ENCODE data around the gene LENG8.
"Not testable (repeated sequence)": the region's sequence is repeated elsewhere in the genome, so short reads cannot be mapped to it uniquely, and the experiment has no call there.

Gene LENG8

DNA sequence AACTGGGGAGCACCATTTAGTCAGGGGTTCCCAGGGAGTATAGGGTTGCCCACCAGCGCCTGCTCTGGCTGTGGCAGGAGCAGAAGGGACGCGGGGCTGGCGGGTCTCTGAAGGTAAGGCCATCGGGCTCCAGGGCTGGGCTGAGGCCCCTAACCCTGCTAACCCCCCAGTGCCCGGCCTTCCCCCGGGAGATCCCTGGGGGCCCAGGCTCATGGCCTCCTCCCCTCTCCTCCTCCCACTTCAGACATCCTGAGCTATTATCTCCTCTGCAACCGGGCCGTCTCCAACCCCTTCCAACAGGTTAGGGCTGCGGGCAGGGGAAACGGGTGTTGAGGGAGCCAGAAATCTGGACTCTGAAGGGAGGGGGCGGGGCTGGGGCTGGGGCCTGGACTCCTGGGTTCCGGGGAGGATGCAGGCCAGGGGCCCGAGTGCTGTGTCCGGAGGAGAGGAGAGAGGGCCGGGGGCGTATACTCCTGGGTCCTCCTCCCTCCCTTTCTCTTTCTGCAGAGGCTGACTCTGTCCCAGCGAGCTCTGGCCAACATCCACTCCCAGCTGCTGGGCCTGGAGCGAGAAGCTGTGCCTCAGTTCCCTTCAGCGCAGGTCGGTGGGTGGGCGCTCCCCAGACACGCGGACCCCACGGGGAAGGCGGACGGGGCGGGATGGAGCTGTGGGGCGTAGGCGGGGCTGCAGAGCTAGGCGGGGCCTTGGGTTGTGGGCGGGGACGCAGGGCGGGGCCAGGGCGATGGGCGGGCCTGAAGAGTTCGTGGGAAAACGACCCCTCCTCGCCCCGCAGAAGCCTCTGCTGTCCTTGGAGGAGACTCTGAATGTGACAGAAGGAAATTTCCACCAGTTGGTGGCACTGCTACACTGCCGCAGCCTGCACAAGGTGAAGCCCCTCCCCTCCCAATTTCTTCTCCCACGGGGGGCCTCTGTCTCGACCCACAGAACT lies 18.4 kb upstream of the LENG8 start:
- no peak overlapping the region for H3K27ac Mint-ChIP-seq
- H3K27me3 Mint-ChIP-seq = peaks cover 17% of the 10 kb centered on the region
- H3K4me1 Mint-ChIP-seq (ENCODE audit: low read depth) = peaks cover 16% of the 10 kb centered on the region
- H3K36me3 Mint-ChIP-seq (ENCODE audit: low read depth) = no peaks in the 10 kb centered on the region
- H3K9me3 Mint-ChIP-seq = no peaks in the 10 kb centered on the region
- no peak overlapping the region for H3K4me3 Mint-ChIP-seq

DNA sequence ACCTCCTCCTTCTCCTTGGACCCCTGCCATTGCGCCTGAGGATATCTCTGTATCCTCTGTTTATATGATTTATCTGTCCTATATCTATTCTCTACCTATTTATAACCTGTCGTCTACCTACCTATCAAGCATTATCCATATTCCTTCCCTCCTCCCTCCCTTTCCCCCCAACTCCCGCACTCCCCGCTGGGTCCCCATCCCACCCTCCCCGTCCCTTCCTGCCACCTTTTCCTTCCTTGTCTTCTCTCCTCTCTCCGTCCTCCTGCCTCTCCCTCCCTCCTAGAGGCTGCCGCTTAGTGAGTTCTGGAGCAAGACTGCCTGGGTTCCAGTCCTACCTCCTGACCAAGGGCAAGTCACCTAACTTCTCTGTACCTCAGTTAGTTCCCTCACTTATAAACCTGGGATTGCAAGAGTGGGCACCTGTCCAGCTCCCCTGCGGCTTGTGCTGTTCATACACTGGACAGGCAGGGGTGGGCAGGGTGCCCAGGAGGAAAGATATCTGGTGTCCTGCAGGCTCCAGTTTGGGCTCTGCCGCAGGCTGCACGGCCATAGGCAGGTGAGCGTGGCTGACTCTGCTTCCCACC lies 17.7 kb upstream of the LENG8 start:
- Mint-ChIP-seq H3K4me1 (ENCODE audit: low read depth) (peaks cover 16% of the 10 kb centered on the region), H3K27me3 (peaks cover 13% of the 10 kb centered on the region), H3K36me3 (ENCODE audit: low read depth) (no peaks in the 10 kb centered on the region), H3K9me3 (no peaks in the 10 kb centered on the region), H3K4me3 (no peak overlapping the region), H3K27ac (no peak overlapping the region)

DNA sequence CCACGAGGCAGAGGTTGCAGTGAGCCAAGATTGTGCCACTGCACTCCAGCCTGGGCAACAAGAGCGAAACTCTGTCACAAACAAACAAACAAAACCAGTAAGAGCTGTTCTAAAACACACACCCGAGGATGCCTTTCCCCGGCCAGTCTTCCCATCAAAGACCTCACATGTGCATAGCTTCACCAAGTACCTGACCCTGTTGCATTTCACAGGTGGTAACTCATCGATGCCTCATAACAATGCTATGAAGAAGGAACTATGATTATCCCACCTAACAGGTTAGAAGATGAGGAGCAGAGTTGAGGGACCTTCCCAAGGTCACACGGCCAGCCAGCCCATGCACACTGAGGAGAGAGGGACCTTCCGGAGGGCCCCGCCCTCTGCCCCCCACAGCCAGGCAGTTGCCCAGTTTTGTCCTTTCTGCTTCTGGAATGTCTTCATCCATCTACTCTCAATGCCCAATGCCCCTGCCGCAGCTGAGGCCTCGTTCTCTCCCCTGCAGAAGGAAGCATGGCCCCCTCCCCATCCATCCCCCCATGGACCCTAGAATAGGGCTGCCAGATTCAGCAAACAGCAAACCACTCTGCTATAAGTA lies 16.8 kb upstream of the LENG8 start:
- Mint-ChIP-seq H3K27ac (no peak overlapping the region), H3K4me1 (ENCODE audit: low read depth) (peaks cover 16% of the 10 kb centered on the region), H3K4me3 (no peak overlapping the region), H3K9me3 (no peaks in the 10 kb centered on the region), H3K36me3 (ENCODE audit: low read depth) (peaks cover 4% of the 10 kb centered on the region), H3K27me3 (peaks cover 9% of the 10 kb centered on the region)

DNA sequence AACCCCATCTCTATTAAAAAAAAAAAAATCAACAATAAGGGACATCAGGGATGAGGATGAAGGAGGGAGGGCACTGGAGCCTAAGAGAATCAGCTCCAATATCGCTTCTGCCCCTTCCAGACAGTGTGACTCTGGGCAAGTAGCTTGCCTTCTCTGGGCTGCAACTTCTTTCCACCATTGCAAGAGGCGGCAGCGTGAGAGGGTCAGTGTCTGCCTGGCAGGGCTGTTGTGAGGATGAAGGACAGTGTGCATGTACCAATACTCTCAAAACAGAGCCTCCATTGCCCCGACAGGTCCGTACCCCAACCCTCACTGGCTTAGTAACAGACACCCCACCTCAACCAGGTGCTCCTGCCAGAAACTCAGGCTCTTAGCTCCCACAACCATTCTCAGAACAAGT lies 15.3 kb upstream of the LENG8 start:
- no peak overlapping the region for H3K27ac Mint-ChIP-seq
- H3K27me3 Mint-ChIP-seq = peaks cover 6% of the 10 kb centered on the region
- H3K9me3 Mint-ChIP-seq = no peaks in the 10 kb centered on the region
- peaks cover 16% of the 10 kb centered on the region for H3K4me1 Mint-ChIP-seq (ENCODE audit: low read depth)
- peaks cover 4% of the 10 kb centered on the region for H3K36me3 Mint-ChIP-seq (ENCODE audit: low read depth)
- no peak overlapping the region for H3K4me3 Mint-ChIP-seq

DNA sequence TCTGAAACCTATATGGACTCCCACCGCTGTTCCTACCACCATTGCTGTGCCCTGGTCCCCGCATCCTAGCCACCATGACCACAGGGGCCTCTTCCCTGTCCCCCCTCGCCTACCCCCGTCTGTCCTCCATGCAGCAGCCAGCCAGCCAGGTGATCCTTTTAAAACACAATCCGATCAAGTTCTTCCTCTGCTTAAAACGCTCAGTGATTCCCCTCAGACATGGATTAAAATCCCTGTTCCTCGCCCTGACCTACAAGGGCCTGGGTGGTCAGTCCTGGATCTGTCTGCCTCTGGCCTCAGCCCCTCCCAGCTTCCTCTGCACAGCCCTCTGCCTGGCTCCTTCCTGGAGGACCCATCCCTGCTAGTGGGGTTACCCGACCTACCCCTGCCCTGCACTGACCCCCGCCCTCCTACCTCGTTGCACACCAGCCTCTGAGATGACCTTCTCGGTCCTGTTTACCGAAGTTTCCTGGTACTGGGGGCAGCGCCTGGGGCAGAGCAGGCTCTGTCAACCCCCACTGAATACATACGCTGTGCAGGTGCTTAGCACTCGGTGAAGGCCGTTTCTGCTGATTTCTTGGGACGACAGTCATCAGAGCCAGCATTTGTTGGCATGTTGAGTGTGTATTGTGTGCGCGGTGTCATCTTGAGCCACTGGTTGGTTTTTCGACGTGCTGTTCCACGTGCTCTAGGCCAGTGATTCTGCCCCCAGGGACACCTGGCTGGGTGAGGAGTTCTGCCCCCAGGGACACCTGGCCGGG lies 14.7 kb upstream of the LENG8 start:
- H3K36me3 Mint-ChIP-seq (ENCODE audit: low read depth) = peaks cover 4% of the 10 kb centered on the region
- peaks cover 21% of the 10 kb centered on the region for H3K4me1 Mint-ChIP-seq (ENCODE audit: low read depth)
- H3K27ac Mint-ChIP-seq = no peak overlapping the region
- H3K9me3 Mint-ChIP-seq = no peaks in the 10 kb centered on the region
- H3K4me3 Mint-ChIP-seq = no peak overlapping the region
- peaks cover 2% of the 10 kb centered on the region for H3K27me3 Mint-ChIP-seq

DNA sequence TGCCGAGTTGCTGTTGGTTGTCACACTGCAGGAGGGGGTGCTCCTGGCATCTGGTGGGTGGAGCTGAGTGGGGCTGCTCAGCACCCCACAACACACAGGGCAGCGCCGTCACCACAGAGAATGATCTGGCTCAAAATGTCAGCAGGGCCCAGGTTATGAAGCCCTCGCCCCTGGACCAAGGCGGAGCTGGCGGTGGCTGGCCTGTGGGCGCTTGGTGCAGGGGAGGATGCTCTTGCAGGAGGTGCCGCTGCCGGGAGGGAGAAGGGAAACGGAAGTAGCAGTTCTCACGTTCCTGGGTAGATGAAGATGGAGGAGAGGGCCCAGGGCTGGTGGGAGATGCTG lies 14.2 kb upstream of the LENG8 start:
- no peaks in the 10 kb centered on the region for H3K9me3 Mint-ChIP-seq
- no peak overlapping the region for H3K4me3 Mint-ChIP-seq
- no peak overlapping the region for H3K27ac Mint-ChIP-seq
- peaks cover 24% of the 10 kb centered on the region for H3K4me1 Mint-ChIP-seq (ENCODE audit: low read depth)
- no peaks in the 10 kb centered on the region for H3K27me3 Mint-ChIP-seq
- H3K36me3 Mint-ChIP-seq (ENCODE audit: low read depth) = peaks cover 4% of the 10 kb centered on the region

DNA sequence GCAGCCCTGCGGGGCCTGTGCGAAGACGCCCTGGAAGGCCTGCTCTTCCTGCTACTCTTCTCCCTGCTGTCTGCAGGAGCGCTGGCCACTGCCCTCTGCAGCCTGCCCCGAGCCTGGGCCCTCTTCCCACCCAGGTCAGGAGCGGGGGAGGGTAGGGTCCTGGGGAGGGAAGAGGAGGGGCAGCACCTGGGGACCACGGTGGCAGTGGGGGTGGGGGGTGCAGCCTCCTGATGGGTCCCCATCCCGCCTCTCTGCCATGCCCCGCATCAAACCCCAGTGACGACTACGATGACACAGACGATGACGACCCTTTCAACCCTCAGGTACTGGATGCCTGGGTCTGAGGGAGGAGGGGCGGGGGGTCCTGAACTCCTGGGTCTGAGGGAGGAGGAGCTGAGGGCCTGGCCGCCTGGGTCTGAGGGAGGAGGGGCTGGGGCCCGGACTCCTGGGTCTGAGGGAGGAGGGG lies 13.4 kb upstream of the LENG8 start:
- Mint-ChIP-seq H3K27ac (no peak overlapping the region), H3K36me3 (ENCODE audit: low read depth) (peaks cover 4% of the 10 kb centered on the region), H3K4me3 (no peak overlapping the region), H3K9me3 (no peaks in the 10 kb centered on the region), H3K27me3 (no peaks in the 10 kb centered on the region), H3K4me1 (ENCODE audit: low read depth) (peaks cover 24% of the 10 kb centered on the region)

DNA sequence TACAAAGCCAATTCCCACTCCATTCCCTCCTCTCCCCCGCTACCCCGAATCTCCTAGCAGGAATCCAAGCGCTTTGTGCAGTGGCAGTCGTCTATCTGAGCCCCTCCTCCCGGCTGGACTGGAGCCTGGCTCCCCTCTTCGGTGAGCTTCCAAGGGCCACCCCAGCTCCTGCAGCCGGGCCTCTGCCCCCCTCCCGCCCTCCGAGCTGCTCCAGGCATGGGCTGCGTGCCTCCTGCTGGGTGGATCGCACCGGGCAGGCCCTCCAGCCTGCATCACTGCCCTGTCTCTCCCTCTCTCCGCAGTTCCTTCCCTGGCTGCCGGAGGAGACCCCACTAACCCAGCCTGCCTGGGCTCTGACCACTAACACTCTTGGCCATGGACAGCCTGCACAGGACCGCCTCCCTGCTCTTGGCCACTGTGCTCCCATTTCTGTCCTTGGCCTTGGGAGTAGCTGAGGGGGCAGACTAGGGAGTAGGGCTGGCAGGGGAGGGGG lies 12.9 kb upstream of the LENG8 start:
- H3K4me1 Mint-ChIP-seq (ENCODE audit: low read depth) = peaks cover 23% of the 10 kb centered on the region
- no peaks in the 10 kb centered on the region for H3K27me3 Mint-ChIP-seq
- H3K9me3 Mint-ChIP-seq = no peaks in the 10 kb centered on the region
- no peak overlapping the region for H3K4me3 Mint-ChIP-seq
- no peak overlapping the region for H3K27ac Mint-ChIP-seq
- H3K36me3 Mint-ChIP-seq (ENCODE audit: low read depth) = peaks cover 4% of the 10 kb centered on the region

DNA sequence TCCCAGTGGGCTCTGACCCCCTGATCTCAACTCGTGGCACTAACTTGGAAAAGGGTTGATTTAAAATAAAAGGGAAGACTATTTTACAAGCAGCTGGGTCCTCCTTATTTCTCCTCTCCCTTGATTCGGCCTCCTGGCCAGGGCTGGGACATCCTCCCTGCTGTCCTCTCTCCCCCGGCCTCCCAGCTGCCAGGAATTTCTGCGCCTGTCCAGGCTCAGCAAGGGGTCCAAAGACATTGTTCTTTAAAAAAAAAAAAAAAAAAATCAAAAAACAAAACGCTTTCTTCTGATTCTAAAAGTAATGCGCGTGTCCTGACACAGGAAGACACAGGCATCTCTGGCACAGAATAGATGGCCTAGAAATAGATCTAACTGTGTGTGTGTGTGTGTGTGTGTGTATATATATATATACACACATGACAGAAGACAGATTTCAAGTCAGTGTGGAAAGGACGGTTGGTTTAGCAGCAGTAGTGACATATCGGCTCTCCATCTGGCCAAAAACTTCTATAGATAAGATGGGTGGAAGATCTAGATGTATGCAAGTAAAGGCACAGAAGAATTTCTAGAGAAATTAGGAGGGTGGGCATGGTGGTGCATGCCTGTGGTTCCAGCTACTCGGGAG lies 12.3 kb upstream of the LENG8 start:
- no peaks in the 10 kb centered on the region for H3K27me3 Mint-ChIP-seq
- H3K4me3 Mint-ChIP-seq = no peak overlapping the region
- no peak overlapping the region for H3K27ac Mint-ChIP-seq
- H3K36me3 Mint-ChIP-seq (ENCODE audit: low read depth) = peaks cover 4% of the 10 kb centered on the region
- no peaks in the 10 kb centered on the region for H3K9me3 Mint-ChIP-seq
- H3K4me1 Mint-ChIP-seq (ENCODE audit: low read depth) = peaks cover 19% of the 10 kb centered on the region

DNA sequence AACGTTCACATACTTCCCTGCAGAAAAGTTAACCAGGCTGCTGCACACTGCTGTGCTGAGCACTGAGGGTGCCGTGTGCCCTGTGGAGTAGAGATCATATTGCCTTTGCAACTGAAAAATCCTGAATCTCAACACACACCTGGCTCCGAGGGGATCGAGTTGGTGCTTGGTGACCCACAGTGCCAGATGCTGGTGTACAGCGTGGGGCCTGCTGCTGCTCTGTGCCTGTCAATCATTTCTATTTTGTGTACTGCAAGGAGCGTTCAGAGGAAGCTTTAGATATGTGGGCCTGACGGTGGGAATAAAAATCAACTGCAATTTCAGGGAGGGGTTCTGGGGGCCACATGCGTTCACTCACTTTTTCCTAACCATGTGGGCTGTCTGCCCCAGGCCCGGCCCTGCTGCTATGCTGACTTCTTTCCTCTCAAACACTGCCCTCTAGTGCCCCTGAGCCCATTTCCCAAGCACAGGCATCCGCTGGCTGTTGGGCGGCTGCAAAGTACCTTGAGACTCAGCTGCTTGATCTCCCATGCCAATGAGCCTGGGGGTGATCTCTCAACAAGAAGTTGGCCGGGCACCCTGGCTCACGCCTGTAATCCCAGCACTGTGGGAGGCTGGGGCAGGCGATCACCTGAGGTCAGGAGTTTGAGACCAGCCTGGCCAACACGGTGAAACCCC lies 9.7 kb upstream of the LENG8 start:
- Mint-ChIP-seq H3K27me3 (no peaks in the 10 kb centered on the region), H3K9me3 (no peaks in the 10 kb centered on the region), H3K27ac (no peak overlapping the region), H3K4me3 (no peak overlapping the region), H3K4me1 (ENCODE audit: low read depth) (peaks cover 18% of the 10 kb centered on the region), H3K36me3 (ENCODE audit: low read depth) (peaks cover 13% of the 10 kb centered on the region)

DNA sequence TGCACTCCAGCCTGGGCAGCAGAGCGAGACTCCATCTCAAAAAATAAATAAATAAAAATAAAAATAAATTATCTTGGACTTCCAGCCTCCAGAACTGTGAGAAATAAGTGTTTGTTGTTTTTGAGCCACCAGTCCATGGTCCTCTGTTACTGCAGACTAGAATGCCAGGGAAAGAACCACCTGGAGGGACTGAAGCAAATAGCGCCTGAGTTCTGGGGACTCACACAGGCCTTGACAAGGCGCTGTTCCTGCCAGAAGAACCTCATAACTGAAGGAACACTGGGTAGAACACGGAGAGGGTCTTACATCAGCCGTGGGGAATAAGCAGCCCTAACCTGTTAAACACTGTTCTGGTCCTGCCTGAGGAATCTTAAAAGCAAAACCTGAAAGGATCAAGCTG lies 8.4 kb upstream of the LENG8 start:
- Mint-ChIP-seq H3K4me3 (no peak overlapping the region), H3K27ac (no peak overlapping the region), H3K4me1 (ENCODE audit: low read depth) (peaks cover 9% of the 10 kb centered on the region), H3K9me3 (no peaks in the 10 kb centered on the region), H3K27me3 (no peaks in the 10 kb centered on the region), H3K36me3 (ENCODE audit: low read depth) (peaks cover 14% of the 10 kb centered on the region)

DNA sequence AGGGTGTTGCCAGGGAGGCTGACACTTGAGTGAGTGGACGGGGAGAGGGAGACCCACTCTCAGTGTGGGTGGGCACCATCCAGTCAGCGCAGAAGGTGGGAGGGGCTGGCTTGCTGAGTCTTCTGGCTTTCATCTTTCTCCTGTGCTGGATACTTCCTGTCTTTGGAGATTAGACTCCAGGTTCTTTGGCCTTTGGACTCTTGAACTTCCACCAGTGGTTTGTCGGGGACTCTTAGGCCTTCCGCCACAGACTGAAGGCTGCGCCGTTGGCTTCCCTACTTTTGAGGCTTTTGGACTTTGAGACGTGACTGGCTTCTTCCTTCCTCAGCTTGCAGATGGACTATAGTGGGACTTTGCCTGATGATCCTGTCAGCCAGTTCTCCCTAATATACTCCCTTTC lies 4.3 kb upstream of the LENG8 start:
- no peaks in the 10 kb centered on the region for H3K27me3 Mint-ChIP-seq
- H3K36me3 Mint-ChIP-seq (ENCODE audit: low read depth) = peaks cover 28% of the 10 kb centered on the region
- no peak overlapping the region for H3K4me3 Mint-ChIP-seq
- no peaks in the 10 kb centered on the region for H3K9me3 Mint-ChIP-seq
- no peak overlapping the region for H3K27ac Mint-ChIP-seq
- H3K4me1 Mint-ChIP-seq (ENCODE audit: low read depth) = peaks cover 19% of the 10 kb centered on the region

DNA sequence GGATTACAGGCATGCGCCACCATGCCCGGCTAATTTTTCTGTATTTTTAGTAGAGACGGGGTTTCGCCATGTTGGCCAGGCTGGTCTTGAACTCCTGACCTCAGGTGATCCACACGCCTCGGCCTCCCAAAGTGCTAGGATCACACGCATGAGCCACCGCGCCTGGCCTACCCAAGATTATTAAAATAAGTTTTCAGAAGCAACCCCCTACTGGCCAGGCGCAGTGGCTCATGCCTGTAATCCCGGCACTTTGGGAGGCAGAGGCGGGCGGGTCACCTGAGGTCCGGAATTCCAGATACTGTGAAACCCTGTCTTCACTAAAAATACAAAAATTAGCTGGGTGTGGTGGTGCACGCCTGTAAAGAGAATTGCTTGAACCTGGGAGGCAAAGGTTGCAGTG lies 2.6 kb upstream of the LENG8 start:
- not testable (repeated sequence) for H3K4me3 Mint-ChIP-seq, H3K9me3 Mint-ChIP-seq, H3K27ac Mint-ChIP-seq, H3K27me3 Mint-ChIP-seq
- Mint-ChIP-seq H3K4me1 (ENCODE audit: low read depth) (peaks cover 35% of the 10 kb centered on the region), H3K36me3 (ENCODE audit: low read depth) (peaks cover 44% of the 10 kb centered on the region)

All from stimulated activated naive CD8-positive, alpha-beta T cell treated with anti-CD3 and anti-CD28 coated beads, Interleukin-15, Interleukin-2, amounts not matched to agents 100 ng/mL and 50 ng/mL, for 24 hours (primary cell).